Measurements from ENCODE around the gene HRCT1.

Gene HRCT1

DNA sequence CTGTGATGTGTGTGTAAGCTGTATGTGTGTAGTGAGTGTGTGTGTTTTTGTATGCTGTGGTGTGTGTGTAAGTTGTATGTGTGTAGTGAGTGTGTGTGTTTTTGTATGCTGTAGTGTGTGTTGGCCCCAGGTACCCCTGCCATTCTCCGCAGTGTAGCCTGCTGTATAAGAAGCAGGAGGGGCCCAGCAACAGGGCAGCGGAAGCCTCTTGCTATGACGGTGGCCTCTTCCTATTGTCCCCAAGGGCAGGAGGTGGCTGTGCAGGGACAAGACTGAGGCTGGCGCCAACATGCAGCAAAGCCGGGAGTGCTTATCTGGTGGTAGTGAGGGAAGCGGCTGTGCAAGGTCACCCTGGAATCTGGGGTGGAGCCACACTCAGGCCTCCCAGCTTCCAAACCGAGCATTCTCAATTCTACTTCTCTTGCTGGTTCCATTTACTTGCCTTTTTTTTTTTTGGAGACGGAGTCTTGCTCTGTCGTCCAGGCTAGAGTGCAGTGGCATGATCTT lies 8.4 kb downstream of the HRCT1 start:
- H3K4me3 ChIP-seq (ENCODE audit: low read depth, low read length), result no peak overlapping the region
- in situ Hi-C loops (cut with HindIII; ENCODE audit: low sequenced_read_pairs), result loop anchor here (5.0 kb wide), 1 partner anchor 52 kb away; no protein-coding TSS in a partner anchor
- DNase-seq (ENCODE audit: low read depth), result no peak
- TF ChIP-seq, protein P1, sequence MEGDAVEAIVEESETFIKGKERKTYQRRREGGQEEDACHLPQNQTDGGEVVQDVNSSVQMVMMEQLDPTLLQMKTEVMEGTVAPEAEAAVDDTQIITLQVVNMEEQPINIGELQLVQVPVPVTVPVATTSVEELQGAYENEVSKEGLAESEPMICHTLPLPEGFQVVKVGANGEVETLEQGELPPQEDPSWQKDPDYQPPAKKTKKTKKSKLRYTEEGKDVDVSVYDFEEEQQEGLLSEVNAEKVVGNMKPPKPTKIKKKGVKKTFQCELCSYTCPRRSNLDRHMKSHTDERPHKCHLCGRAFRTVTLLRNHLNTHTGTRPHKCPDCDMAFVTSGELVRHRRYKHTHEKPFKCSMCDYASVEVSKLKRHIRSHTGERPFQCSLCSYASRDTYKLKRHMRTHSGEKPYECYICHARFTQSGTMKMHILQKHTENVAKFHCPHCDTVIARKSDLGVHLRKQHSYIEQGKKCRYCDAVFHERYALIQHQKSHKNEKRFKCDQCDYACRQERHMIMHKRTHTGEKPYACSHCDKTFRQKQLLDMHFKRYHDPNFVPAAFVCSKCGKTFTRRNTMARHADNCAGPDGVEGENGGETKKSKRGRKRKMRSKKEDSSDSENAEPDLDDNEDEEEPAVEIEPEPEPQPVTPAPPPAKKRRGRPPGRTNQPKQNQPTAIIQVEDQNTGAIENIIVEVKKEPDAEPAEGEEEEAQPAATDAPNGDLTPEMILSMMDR (IDR thresholded peaks at IDR 0.05; ENCODE audit: low read depth, low read length, missing control alignments), result no peak

DNA sequence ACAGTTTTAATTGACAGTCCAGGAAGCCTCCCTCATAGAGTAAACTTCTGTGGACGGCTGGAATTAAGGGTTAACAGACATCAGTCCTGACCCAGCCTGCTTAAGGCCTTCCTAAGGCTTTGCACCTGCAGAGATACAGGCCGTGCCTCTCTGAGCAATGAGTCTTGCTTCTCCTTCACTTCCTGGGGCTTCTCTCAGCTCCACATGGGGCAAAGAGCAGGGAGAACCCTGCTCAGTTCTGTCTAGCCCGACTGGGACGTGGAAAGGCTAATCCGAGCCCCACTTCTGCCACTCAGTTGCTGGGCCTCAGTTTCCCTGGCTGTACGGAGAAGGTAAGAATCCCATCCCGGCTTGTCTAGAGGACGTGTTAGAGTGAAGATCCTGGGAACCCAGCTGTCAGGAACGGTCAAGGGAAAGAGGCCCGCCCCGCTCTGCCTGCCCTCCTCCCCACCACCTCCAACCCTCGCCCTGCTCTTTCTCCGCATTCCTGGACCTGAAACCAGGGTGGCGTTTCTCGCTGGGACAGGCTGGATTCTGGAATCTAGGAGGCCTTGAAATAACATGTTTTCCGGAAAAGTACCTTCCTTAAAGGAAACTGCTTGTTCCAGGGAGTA lies 9.8 kb downstream of the HRCT1 start:
- DNase-seq (ENCODE audit: low read depth), result no peak
- H3K4me3 ChIP-seq (ENCODE audit: low read depth, low read length), result no peak overlapping the region
- TF ChIP-seq, protein P1 (IDR thresholded peaks at IDR 0.05; ENCODE audit: low read depth, low read length, missing control alignments), result no peak
- in situ Hi-C loops (cut with HindIII; ENCODE audit: low sequenced_read_pairs), result no loop called here

DNA sequence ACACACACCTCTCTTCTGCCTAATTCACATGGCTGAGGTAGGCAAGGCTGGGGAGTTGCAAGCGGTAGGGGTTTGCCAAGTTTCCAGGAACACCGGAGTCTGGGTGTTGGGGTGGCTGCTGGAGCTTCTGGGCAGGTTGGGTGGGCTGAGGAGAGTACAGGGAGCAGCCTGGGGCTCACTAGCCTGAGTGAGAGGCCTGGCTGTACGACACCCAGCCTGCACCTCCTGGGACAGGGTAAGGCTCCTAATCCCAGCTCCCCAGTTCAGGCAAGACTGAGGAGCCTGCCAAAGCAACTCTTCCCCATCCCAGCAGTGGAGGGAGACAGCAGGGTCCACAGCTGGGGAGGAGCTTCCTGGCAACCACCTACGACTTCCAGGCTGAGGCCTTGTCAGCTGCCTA lies 11.3 kb downstream of the HRCT1 start:
- in situ Hi-C loops (cut with HindIII; ENCODE audit: low sequenced_read_pairs), result no loop called here

DNA sequence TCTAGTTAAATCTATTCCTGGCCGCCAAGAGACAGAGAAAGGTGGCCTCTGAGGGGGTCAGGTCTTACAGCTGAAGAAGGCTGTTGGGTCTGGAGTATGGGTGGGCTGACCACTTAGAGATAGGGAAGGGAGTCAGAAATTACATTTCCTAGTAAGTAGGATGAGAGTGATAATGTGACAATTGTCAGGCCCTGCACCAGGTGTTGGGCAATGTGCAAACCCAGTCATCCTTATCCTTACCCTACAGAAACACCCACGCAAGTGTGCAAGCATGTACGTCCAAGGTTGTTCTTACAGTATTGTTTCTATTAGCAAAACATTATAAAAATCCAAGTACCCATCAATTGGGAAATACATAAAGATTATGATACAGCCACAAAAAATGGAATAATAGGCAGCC lies 12.8 kb downstream of the HRCT1 start:
- H3K4me3 ChIP-seq (ENCODE audit: low read depth, low read length), result no peak overlapping the region
- no peak for DNase-seq (ENCODE audit: low read depth)
- in situ Hi-C loops (cut with HindIII; ENCODE audit: low sequenced_read_pairs), result no loop called here
- TF ChIP-seq, protein P1 (IDR thresholded peaks at IDR 0.05; ENCODE audit: low read depth, low read length, missing control alignments), result no peak

More for the DNA sequence above, 11.3 kb downstream of the HRCT1 start:
- no peak for DNase-seq (ENCODE audit: low read depth)
- TF ChIP-seq, protein P1 (IDR thresholded peaks at IDR 0.05; ENCODE audit: low read depth, low read length, missing control alignments), result no peak
- no peak overlapping the region for H3K4me3 ChIP-seq (ENCODE audit: low read depth, low read length)

DNA sequence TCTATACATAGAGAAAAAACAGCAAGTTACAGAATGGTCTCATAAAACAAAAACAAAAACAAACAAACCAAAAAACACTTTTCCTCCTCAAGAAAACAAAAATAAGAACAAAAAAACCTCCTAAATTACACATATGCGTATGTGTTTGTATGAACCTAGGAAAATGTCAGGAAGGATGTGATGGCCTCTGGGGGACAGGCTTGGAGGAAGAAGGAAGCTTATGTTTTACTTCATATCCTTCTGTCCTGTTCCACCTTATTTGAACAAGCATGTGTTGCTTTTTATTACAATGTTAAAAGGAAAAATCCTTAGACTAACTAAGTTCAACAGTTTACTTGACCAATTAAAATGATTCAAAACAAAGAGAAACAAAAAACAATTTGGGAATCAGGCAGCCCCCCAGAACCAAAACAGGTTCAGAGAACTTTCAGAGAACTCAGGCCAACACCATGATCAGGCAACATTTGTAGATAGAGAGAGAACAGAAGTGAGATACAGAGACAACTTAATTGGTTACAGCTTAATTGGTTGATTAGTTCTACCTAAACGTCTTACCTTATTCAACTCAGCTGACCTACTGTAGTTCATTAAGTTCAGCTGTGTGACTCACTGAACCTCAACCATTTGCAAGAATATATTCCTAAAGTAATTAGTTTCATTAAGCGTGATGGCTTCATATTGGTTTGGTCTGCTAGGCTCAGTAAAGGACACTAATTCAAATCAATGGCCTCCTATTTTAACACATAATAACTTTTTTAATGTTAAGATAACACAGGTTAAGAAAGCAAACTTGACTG lies 13.4 kb downstream of the HRCT1 start:
- DNase-seq (ENCODE audit: low read depth), result no peak
- no peak overlapping the region for H3K4me3 ChIP-seq (ENCODE audit: low read depth, low read length)
- TF ChIP-seq, protein P1 (IDR thresholded peaks at IDR 0.05; ENCODE audit: low read depth, low read length, missing control alignments), result no peak
- in situ Hi-C loops (cut with HindIII; ENCODE audit: low sequenced_read_pairs), result no loop called here

DNA sequence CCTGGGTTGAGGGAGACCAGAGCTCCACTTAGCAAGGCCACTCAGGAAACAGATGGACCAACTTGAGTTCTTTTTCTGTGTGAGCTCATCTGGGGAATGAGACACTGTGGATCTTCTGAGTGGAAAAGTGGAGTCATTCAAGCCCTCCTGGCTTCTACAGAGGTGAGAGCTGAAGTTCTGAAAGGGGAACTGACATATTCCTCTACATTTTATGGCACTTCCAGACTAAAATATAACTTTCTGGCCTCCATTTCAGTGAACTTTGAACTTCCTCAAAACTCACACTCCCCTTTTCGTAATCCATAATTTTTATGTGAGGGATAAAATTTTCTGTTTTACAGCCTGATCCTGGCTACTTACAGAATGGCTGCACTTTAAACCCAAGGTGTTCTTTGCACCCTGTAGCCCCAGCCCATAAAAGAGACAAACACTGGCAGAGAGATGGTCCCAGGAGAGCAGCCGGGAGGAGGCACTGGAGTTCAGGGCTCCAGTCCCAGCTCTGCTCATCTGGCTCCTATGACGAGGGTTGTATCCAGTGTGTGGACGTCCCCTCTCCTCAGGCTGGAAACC lies 14.1 kb downstream of the HRCT1 start:
- TF ChIP-seq, protein P1 (IDR thresholded peaks at IDR 0.05; ENCODE audit: low read depth, low read length, missing control alignments), result no peak
- in situ Hi-C loops (cut with HindIII; ENCODE audit: low sequenced_read_pairs), result no loop called here
- DNase-seq (ENCODE audit: low read depth), result no peak

More for the DNA sequence above, 14.1 kb downstream of the HRCT1 start:
- H3K4me3 ChIP-seq (ENCODE audit: low read depth, low read length), result no peak overlapping the region

Measured in astrocyte of the cerebellum (primary cell).